Activated CD8-positive, alpha-beta memory T cell treated with anti-CD3 and anti-CD28 coated beads for 1 hour (primary cell): Measurements from ENCODE around the gene LDLRAP1.

Experiments used
- DNase-seq, 2 donors: peaks; one replicate each; pipeline ENCODE4 v3.0.0-alpha.2; 2020; ENCODE audit warnings: low read depth in 1 of 2; ENCODE audit errors: extremely low read depth in 1 of 2

Gene LDLRAP1

GRCh38 chr1:25560788-25561187 lies 17.4 kb downstream of the LDLRAP1 start:
- DNase-seq = no peak

- DNase-seq = no peak
Measured at GRCh38 chr1:25561421-25562100, 18.2 kb downstream of the LDLRAP1 start.

- peak; percentile 51 to 78 for DNase-seq
Measured at GRCh38 chr1:25562101-25562927, 18.9 kb downstream of the LDLRAP1 start.

GRCh38 chr1:25562928-25563283 lies 19.5 kb downstream of the LDLRAP1 start:
- DNase-seq = no peak

- DNase-seq = no peak
Measured at GRCh38 chr1:25563330-25564215, 20.2 kb downstream of the LDLRAP1 start.

GRCh38 chr1:25564777-25565574 lies 21.6 kb downstream of the LDLRAP1 start:
- DNase-seq = no peak

GRCh38 chr1:25565626-25566025 lies 22.2 kb downstream of the LDLRAP1 start:
- DNase-seq = no peak

GRCh38 chr1:25566176-25566729 lies 22.8 kb downstream of the LDLRAP1 start:
- no peak for DNase-seq

GRCh38 chr1:25566730-25567341 lies 23.4 kb downstream of the LDLRAP1 start:
- peak in 1 of 2 donors; percentile 32 for DNase-seq

- no peak for DNase-seq
Measured at GRCh38 chr1:25567710-25568089, 24.3 kb downstream of the LDLRAP1 start.

GRCh38 chr1:25568090-25568833 lies 24.9 kb downstream of the LDLRAP1 start:
- DNase-seq = no peak

GRCh38 chr1:25568834-25569596 lies 25.6 kb downstream of the LDLRAP1 start:
- no peak for DNase-seq

GRCh38 chr1:25569597-25570396 lies 26.4 kb downstream of the LDLRAP1 start:
- DNase-seq = no peak

- no peak for DNase-seq
Measured at GRCh38 chr1:25570798-25571521, 27.6 kb downstream of the LDLRAP1 start.

GRCh38 chr1:25571522-25571970 lies 28.1 kb downstream of the LDLRAP1 start:
- no peak for DNase-seq

GRCh38 chr1:25572107-25572506 lies 28.7 kb downstream of the LDLRAP1 start:
- no peak for DNase-seq
